Measurements from ENCODE around the gene SLC39A6. TPM values are rescaled to one million over a fixed set of nuclear protein-coding genes. Genes with fewer than 3 reads are reported as not detected.
"Not testable (repeated sequence)": the region's sequence is repeated elsewhere in the genome, so short reads cannot be mapped to it uniquely, and the experiment has no call there.

Gene SLC39A6
- total and polyA plus RNA-seq, 4 experiments from 2014 or later = 18.9 to 41.8 (median 27.6) TPM

DNA sequence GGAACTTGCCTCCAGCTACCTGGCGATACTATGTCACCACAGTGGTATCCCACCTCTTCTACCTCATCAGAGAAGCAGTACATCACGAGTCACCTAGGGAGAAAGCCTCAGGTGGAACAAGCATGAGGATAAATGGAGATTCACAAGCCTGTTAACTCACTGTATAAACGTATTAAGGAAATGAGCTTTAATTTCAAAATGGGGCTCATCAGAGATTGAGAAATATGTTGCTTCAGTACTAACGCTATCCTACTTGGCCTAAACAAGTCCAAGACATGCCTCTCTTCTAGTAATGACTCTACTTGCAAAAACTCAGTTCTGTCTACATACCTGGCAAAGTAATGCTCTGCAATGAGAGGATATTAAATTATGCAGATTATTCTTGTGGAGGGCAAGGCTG, 4.3 kb downstream of the SLC39A6 start:
- Histone ChIP-seq H3K27ac (ENCODE audit: low read depth, low read length) (no peak overlapping the region), H3K36me3 (ENCODE audit: insufficient read depth, low read length) (peaks cover 4% of the 10 kb centered on the region), H3K27me3 (ENCODE audit: insufficient read depth, low read length) (no peaks in the 10 kb centered on the region), H3K4me1 (ENCODE audit: insufficient read depth, low read length) (peaks cover 11% of the 10 kb centered on the region), H3K9me3 (ENCODE audit: control insufficient read depth in 1 of 2, low read length in 2 of 2) (no peaks in the 10 kb centered on the region), H3K4me3 (ENCODE audit: low read length in 2 of 2) (no peak overlapping the region)
- Mint-ChIP-seq H3K27ac (no peak overlapping the region), H3K9me3 (peaks cover 0 to 3% (median 0%) of the 10 kb centered on the region in 8 donors), H3K36me3 (peaks cover 30 to 60% of the 10 kb centered on the region in 2 donors), H3K4me1 (peaks cover 20 to 38% (median 28%) of the 10 kb centered on the region in 4 donors), H3K4me3 (no peak overlapping the region), H3K27me3 (no peaks in the 10 kb centered on the region)
- no peak for DNase-seq
- intact Hi-C loops (cut with micrococcal nuclease) = loop anchor here (5.0 kb wide), 1 partner anchor 1083 kb away; the partner anchor contains the start of gene MAPRE2
- ChIA-PET CTCF (ENCODE audit: partially characterized antibody) (no interaction called here), POLR2A (ENCODE audit: partially characterized antibody) (no interaction called here)

DNA sequence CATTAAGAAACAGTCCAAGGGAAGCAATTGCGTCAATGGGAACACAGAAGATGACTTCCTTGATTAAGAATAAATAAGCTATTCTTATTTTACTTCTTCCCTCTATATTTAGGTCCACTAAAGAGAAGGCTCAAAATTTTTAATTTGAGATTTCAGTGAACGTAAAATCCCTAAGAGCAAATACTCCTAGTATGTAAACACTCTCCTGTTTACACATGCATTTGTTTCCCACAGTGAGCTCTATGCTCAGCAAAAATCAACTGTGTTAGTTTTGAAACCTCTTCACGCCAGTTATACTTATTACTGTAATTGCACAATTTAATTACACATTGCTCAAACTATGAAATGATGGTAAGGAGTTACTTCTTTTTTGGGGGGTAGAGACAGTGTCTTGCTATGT, 8.8 kb downstream of the SLC39A6 start:
- Mint-ChIP-seq H3K4me1 (peaks cover 0 to 6% (median 2%) of the 10 kb centered on the region in 4 donors), H3K9me3 (no peaks in the 10 kb centered on the region), H3K4me3 (no peak overlapping the region), H3K27ac (peak overlapping the region in 1 of 7 donors; percentile 35), H3K36me3 (peaks cover 54 to 65% of the 10 kb centered on the region in 2 donors), H3K27me3 (no peaks in the 10 kb centered on the region)
- Histone ChIP-seq H3K27me3 (ENCODE audit: insufficient read depth, low read length) (no peaks in the 10 kb centered on the region), H3K4me3 (ENCODE audit: low read length in 2 of 2) (no peak overlapping the region), H3K9me3 (ENCODE audit: control insufficient read depth in 1 of 2, low read length in 2 of 2) (no peaks in the 10 kb centered on the region), H3K27ac (ENCODE audit: low read depth, low read length) (no peak overlapping the region), H3K4me1 (ENCODE audit: insufficient read depth, low read length) (no peaks in the 10 kb centered on the region), H3K36me3 (ENCODE audit: insufficient read depth, low read length) (peaks cover 4% of the 10 kb centered on the region)
- ChIA-PET POLR2A (ENCODE audit: partially characterized antibody) (interaction anchor here (3.3 kb wide), 1 partner anchor 9 kb away, joined by 14 read pairs; the partner anchor contains the start of genes ELP2 and SLC39A6), CTCF (ENCODE audit: partially characterized antibody) (interaction anchor here (1.1 to 1.3 kb wide), 3 partner anchors 9 to 102 kb away, joined by 3 to 5 read pairs (median 3); partner anchors contain the start of genes ELP2 and SLC39A6)
- intact Hi-C loops (cut with micrococcal nuclease) = no loop called here
- no peak for DNase-seq

DNA sequence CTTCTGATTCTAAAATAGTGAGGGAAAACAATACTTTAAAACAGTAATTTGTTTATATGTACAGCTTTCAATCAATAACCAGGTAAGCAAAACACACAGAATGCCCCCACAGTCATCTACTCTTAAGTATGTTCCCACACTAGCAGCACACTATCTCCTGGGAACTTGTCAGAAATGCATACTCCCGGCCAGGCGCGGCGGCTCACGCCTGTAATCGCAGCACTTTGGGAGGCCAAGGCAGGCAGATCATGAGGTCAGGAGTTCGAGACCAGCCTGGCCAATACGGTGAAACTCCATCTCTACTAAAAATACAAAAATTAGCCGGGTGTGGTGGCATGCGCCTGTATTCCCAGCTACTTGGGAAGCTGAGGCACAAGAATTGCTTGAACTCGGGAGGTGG, 12.4 kb downstream of the SLC39A6 start:
- H3K4me3 ChIP-seq (ENCODE audit: low read length in 2 of 2); H3K27ac ChIP-seq (ENCODE audit: low read depth, low read length); intact Hi-C loops (cut with micrococcal nuclease); H3K4me1 Mint-ChIP-seq; H3K27ac Mint-ChIP-seq; DNase-seq; H3K4me1 ChIP-seq (ENCODE audit: insufficient read depth, low read length); H3K4me3 Mint-ChIP-seq; H3K9me3 ChIP-seq (ENCODE audit: control insufficient read depth in 1 of 2, low read length in 2 of 2); H3K9me3 Mint-ChIP-seq; H3K27me3 Mint-ChIP-seq; H3K27me3 ChIP-seq (ENCODE audit: insufficient read depth, low read length); CTCF ChIA-PET (ENCODE audit: partially characterized antibody): not testable (repeated sequence)
- peaks cover 16% of the 10 kb centered on the region for H3K36me3 ChIP-seq (ENCODE audit: insufficient read depth, low read length)
- POLR2A ChIA-PET (ENCODE audit: partially characterized antibody) = interaction anchor here (1.5 kb wide), 1 partner anchor 12 kb away, joined by 3 read pairs; the partner anchor contains the start of gene SLC39A6
- peaks cover 58 to 63% of the 10 kb centered on the region in 2 donors for H3K36me3 Mint-ChIP-seq

DNA sequence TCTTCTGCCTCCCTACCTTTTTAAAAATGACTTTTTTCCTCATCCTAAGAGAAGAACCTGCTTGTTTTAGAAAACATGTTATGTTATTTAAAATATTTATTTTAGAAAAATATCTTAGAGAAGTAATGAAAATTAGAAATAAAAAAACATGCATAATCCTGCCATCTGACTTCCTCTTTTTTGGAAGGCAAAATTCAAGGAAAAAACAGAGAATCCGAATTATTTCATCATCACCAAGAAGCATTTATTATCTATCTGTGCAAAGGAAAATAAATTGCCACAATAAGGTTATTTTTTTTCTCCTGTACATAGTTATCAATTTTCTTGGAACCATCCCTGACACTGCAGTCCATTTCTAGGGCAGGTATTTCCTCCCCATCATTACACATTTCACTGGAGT, 14.4 kb downstream of the SLC39A6 start:
- ChIA-PET CTCF (ENCODE audit: partially characterized antibody) (no interaction called here), POLR2A (ENCODE audit: partially characterized antibody) (no interaction called here)
- Histone ChIP-seq H3K9me3 (ENCODE audit: control insufficient read depth in 1 of 2, low read length in 2 of 2) (no peaks in the 10 kb centered on the region), H3K27ac (ENCODE audit: low read depth, low read length) (no peak overlapping the region), H3K4me1 (ENCODE audit: insufficient read depth, low read length) (no peaks in the 10 kb centered on the region), H3K27me3 (ENCODE audit: insufficient read depth, low read length) (no peaks in the 10 kb centered on the region), H3K36me3 (ENCODE audit: insufficient read depth, low read length) (peaks cover 16% of the 10 kb centered on the region), H3K4me3 (ENCODE audit: low read length in 2 of 2) (no peak overlapping the region)
- Mint-ChIP-seq H3K4me3 (no peak overlapping the region), H3K4me1 (no peaks in the 10 kb centered on the region), H3K36me3 (peaks cover 59 to 67% of the 10 kb centered on the region in 2 donors), H3K27me3 (no peaks in the 10 kb centered on the region), H3K9me3 (no peaks in the 10 kb centered on the region), H3K27ac (no peak overlapping the region)
- DNase-seq = no peak
- intact Hi-C loops (cut with micrococcal nuclease) = no loop called here

DNA sequence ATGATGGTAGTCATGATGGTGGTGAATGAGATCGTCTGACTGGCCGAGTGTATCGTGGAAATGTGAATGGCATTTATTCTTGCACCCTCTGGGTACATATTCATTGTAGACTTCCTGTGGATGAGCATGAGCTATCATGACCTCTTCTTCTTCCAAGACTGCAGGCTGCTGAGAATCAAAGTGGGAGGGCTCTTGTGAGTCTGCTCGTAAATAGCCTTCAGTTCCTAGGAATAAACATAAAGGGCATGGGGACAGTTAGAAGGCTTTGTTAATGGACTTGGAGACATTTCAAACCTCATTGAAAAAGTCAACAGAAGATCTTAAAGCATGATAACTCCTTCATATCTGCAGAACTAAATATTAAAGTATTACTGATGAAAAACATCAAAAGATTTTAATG, 14.9 kb downstream of the SLC39A6 start:
- Histone ChIP-seq H3K4me3 (ENCODE audit: low read length in 2 of 2) (no peak overlapping the region), H3K9me3 (ENCODE audit: control insufficient read depth in 1 of 2, low read length in 2 of 2) (no peaks in the 10 kb centered on the region), H3K4me1 (ENCODE audit: insufficient read depth, low read length) (no peaks in the 10 kb centered on the region), H3K36me3 (ENCODE audit: insufficient read depth, low read length) (peaks cover 16% of the 10 kb centered on the region), H3K27me3 (ENCODE audit: insufficient read depth, low read length) (no peaks in the 10 kb centered on the region), H3K27ac (ENCODE audit: low read depth, low read length) (no peak overlapping the region)
- no peaks in the 10 kb centered on the region for H3K9me3 Mint-ChIP-seq
- H3K4me3 Mint-ChIP-seq = no peak overlapping the region
- POLR2A ChIA-PET (ENCODE audit: partially characterized antibody) = no interaction called here
- H3K4me1 Mint-ChIP-seq = no peaks in the 10 kb centered on the region
- intact Hi-C loops (cut with micrococcal nuclease) = no loop called here
- DNase-seq = no peak
- CTCF ChIA-PET (ENCODE audit: partially characterized antibody) = no interaction called here
- H3K36me3 Mint-ChIP-seq = peaks cover 59 to 72% of the 10 kb centered on the region in 2 donors
- no peaks in the 10 kb centered on the region for H3K27me3 Mint-ChIP-seq
- H3K27ac Mint-ChIP-seq = no peak overlapping the region

DNA sequence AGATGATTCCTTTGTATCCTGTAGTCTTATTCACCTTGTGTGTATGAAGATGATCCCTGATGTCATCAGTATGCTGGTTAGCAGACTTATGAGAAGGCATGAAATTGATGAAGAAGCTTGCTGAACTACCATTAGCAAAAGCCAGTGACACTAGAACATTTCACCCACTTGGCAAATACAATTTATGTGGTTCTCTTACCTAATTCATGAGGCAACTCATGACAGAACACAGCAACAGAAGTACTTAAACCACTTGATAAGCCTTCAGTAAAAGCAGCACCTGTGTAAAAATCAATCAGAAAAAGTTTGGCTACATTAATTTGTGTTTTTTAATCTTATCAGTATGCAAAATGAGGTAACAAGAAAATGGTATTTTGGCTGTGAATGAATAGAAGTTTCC, 16.8 kb downstream of the SLC39A6 start:
- intact Hi-C loops (cut with micrococcal nuclease) = no loop called here
- POLR2A ChIA-PET (ENCODE audit: partially characterized antibody) = no interaction called here
- Mint-ChIP-seq H3K4me1 (no peaks in the 10 kb centered on the region), H3K36me3 (peaks cover 57 to 72% of the 10 kb centered on the region in 2 donors), H3K9me3 (no peaks in the 10 kb centered on the region), H3K4me3 (no peak overlapping the region), H3K27me3 (no peaks in the 10 kb centered on the region), H3K27ac (peak overlapping the region in 1 of 7 donors; percentile 74)
- Histone ChIP-seq H3K4me1 (ENCODE audit: insufficient read depth, low read length) (no peaks in the 10 kb centered on the region), H3K27ac (ENCODE audit: low read depth, low read length) (no peak overlapping the region), H3K9me3 (ENCODE audit: control insufficient read depth in 1 of 2, low read length in 2 of 2) (no peaks in the 10 kb centered on the region), H3K27me3 (ENCODE audit: insufficient read depth, low read length) (no peaks in the 10 kb centered on the region), H3K4me3 (ENCODE audit: low read length in 2 of 2) (no peak overlapping the region), H3K36me3 (ENCODE audit: insufficient read depth, low read length) (peaks cover 16% of the 10 kb centered on the region)
- CTCF ChIA-PET (ENCODE audit: partially characterized antibody) = no interaction called here
- DNase-seq = no peak

DNA sequence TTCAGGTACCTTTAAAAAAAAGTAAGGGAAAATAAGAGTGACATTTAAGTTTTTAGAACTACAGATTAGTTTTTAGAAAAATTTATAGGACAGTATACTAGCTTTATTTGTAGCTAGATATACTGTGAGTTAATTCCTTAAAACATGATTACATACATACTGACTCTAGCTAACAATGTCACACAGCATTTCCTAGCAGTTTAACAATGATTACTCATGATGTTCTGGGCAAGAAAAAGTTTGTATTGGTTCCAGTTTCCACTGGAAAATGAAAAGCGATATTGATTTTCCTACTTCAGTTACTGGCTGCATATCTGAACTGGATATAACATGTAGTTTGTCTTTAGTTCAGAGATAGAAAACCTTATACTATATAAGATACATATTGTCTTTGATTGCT, 19.4 kb downstream of the SLC39A6 start:
- H3K27ac ChIP-seq (ENCODE audit: low read depth, low read length) = no peak overlapping the region
- H3K4me1 Mint-ChIP-seq = no peaks in the 10 kb centered on the region
- no peak overlapping the region for H3K4me3 ChIP-seq (ENCODE audit: low read length in 2 of 2)
- H3K4me3 Mint-ChIP-seq = no peak overlapping the region
- ChIA-PET CTCF (ENCODE audit: partially characterized antibody) (interaction anchor here (1.3 kb wide), 1 partner anchor 15 kb away, joined by 4 read pairs; no protein-coding TSS in a partner anchor), POLR2A (ENCODE audit: partially characterized antibody) (no interaction called here)
- H3K9me3 Mint-ChIP-seq = no peaks in the 10 kb centered on the region
- H3K4me1 ChIP-seq (ENCODE audit: insufficient read depth, low read length) = no peaks in the 10 kb centered on the region
- H3K9me3 ChIP-seq (ENCODE audit: control insufficient read depth in 1 of 2, low read length in 2 of 2) = no peaks in the 10 kb centered on the region
- H3K36me3 Mint-ChIP-seq = peaks cover 41 to 54% of the 10 kb centered on the region in 2 donors
- DNase-seq = no peak
- no peak overlapping the region for H3K27ac Mint-ChIP-seq
- no peaks in the 10 kb centered on the region for H3K27me3 ChIP-seq (ENCODE audit: insufficient read depth, low read length)
- intact Hi-C loops (cut with micrococcal nuclease) = no loop called here
- peaks cover 16% of the 10 kb centered on the region for H3K36me3 ChIP-seq (ENCODE audit: insufficient read depth, low read length)
- no peaks in the 10 kb centered on the region for H3K27me3 Mint-ChIP-seq
